ENCODE results near the gene TBC1D22A.

The TBC1D22A gene

DNA sequence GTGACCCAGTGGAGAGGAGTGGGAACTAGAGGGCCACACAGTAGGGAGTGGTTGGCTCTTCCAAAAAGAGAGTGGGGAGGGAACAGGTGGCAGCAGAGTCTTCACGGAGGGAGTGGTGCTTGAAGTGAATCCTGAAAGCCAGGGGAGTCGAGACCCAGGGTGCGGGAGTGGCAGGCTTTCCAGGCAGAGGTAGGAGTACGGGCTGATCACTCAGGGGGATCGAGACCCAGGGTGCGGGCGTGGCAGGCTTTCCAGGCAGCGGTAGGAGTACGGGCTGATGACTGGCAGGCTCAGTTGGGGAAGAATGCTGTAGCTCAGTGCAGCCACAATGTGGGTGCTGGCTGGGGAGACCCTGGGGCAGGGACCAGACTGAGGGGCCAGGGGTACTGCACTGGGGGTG, 148.2 kb downstream of the TBC1D22A start:
- ChIA-PET CTCF (no interaction called here), POLR2A (no interaction called here)
- no peak for TF ChIP-seq CTCF (IDR thresholded peaks at IDR 0.05; ENCODE audit: control extremely low read depth, extremely low read depth, low read depth, missing control alignments)
- no peak for DNase-seq (ENCODE audit: extremely low spot score)

DNA sequence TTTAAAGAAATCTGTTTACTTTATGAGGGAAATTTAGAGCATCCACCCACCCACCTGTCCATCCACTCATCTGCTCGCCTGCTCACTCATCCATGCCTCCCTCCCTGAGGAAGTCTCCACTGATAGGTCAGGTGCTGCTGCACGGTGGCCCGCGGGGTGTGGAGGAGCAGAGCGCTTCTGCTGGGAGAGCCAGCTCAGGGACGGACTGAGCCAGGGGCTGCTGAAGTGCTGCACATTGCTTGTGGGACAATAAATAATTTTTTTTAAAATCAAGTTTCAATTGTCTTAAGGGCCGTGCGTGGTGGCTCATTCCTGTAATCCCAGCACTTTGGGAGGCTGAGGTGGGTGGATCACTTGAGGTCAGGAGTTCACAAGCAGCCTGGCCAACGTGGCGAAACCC, 148.9 kb downstream of the TBC1D22A start:
- POLR2A ChIA-PET, result no interaction called here
- no peak for TF ChIP-seq CTCF (IDR thresholded peaks at IDR 0.05; ENCODE audit: control extremely low read depth, extremely low read depth, low read depth, missing control alignments)
- DNase-seq (ENCODE audit: extremely low spot score), result no peak
- CTCF ChIA-PET, result no interaction called here

DNA sequence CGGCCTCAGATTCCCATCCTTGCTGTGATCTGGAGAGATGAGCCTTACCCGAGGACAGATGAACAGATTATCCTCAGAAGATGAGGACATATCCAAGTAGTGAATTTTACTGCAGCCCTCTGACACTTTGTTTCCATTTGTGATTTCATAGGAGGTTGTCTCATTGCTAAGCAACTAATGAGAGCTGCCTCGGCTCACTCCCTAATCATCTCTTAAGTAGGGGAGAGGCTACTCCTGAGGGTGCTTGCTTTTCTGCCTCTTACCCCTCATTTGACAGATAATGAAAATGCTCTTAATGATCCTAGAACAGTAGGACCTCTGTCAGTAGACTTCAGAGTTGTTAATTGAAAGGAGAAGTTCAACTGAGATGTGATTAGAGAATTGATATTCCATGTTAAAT, 150.9 kb downstream of the TBC1D22A start:
- POLR2A ChIA-PET, result no interaction called here
- CTCF ChIA-PET, result no interaction called here
- DNase-seq (ENCODE audit: extremely low spot score), result no peak
- TF ChIP-seq CTCF (IDR thresholded peaks at IDR 0.05; ENCODE audit: control extremely low read depth, extremely low read depth, low read depth, missing control alignments), result no peak

GRCh38 chr22:46914481-46914880, 152.0 kb downstream of the TBC1D22A start:
- no peak for DNase-seq (ENCODE audit: extremely low spot score)
- ChIA-PET POLR2A (no interaction called here), CTCF (interaction anchor here (2.2 kb wide), 1 partner anchor 10 kb away, joined by 6 read pairs; no protein-coding TSS in a partner anchor)
- no peak for TF ChIP-seq CTCF (IDR thresholded peaks at IDR 0.05; ENCODE audit: control extremely low read depth, extremely low read depth, low read depth, missing control alignments)

- no peak for DNase-seq (ENCODE audit: extremely low spot score)
- ChIA-PET CTCF (interaction anchor here (2.2 kb wide), 1 partner anchor 9 kb away, joined by 6 read pairs; no protein-coding TSS in a partner anchor), POLR2A (no interaction called here)
- TF ChIP-seq CTCF (IDR thresholded peaks at IDR 0.05; ENCODE audit: control extremely low read depth, extremely low read depth, low read depth, missing control alignments), result no peak
Observed at GRCh38 chr22:46914916-46915894, 152.8 kb downstream of the TBC1D22A start.

DNA sequence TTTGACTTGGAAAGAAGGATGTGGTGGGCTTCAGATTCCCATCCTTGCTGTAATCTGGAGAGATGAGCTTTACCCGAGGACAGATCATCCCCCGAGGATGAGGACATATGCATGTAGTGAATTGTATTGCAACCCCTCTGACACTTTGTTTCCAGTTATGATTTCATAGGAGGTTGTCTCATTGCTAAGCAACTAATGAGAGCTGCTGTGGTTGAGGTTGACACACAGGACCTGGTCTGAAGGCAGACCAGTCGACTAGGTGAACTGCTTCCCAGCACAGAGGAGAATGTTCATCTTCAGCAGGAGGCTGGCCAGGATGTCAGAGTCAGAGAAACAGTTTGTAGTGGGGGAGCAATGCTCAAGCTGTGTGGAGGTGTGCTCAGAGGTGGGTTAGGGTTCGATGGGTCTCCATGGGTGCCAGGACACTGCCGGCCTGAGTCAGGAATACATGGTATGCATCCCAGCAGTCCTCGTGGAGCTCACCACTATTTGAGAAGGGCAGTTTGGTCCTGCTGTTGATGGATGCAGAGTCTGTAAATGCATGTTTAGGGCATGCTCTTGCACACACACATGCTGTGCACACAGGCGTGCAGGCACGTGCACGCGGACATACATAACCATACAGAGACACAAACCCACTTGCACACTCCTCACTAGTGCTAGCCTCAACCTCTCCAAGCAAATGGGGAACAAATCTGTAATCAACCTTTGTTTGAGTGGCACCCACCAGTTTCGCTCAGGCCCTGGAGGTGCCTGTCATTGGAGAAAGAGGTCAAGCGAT, 153.7 kb downstream of the TBC1D22A start:
- CTCF ChIA-PET, result interaction anchor here (2.2 kb wide), 1 partner anchor 8 kb away, joined by 6 read pairs; no protein-coding TSS in a partner anchor
- TF ChIP-seq CTCF (IDR thresholded peaks at IDR 0.05; ENCODE audit: control extremely low read depth, extremely low read depth, low read depth, missing control alignments), result no peak
- POLR2A ChIA-PET, result no interaction called here
- DNase-seq (ENCODE audit: extremely low spot score), result no peak
